Endothelial cell (in vitro differentiated cells): Measurements from ENCODE around the gene PTGES. TPM values are rescaled to one million over a fixed set of nuclear protein-coding genes. Genes with fewer than 3 reads are reported as not detected.
"Not testable (repeated sequence)": the region's sequence is repeated elsewhere in the genome, so short reads cannot be mapped to it uniquely, and the experiment has no call there.

Experiments used
- DNase-seq: peaks from one replicate; pipeline ENCODE4 v3.0.0; 2021; ENCODE audit warnings: low spot score
- H3K27ac Mint-ChIP-seq: one replicate; pipeline ENCODE4 v1.8.0; 2021; ENCODE audit warnings: mixed read lengths, inconsistent platforms; ENCODE audit not compliant: unreplicated experiment
- H3K27me3 Mint-ChIP-seq: one replicate; pipeline ENCODE4 v1.8.0; 2021; ENCODE audit warnings: mild to moderate bottlenecking, moderate library complexity, mixed read lengths, inconsistent platforms; ENCODE audit not compliant: unreplicated experiment
- H3K36me3 Mint-ChIP-seq: one replicate; pipeline ENCODE4 v1.8.0; 2021; ENCODE audit warnings: mild to moderate bottlenecking, low read depth, mixed read lengths, inconsistent platforms; ENCODE audit not compliant: unreplicated experiment
- H3K4me1 Mint-ChIP-seq: one replicate; pipeline ENCODE4 v1.8.0; 2021; ENCODE audit warnings: mild to moderate bottlenecking, mixed read lengths, inconsistent platforms; ENCODE audit not compliant: unreplicated experiment
- H3K4me3 Mint-ChIP-seq: one replicate; pipeline ENCODE4 v1.8.0; 2021; ENCODE audit warnings: mild to moderate bottlenecking, mixed read lengths, inconsistent platforms; ENCODE audit not compliant: unreplicated experiment
- H3K9me3 Mint-ChIP-seq: one replicate; pipeline ENCODE4 v1.8.0; 2021; ENCODE audit warnings: mixed read lengths, inconsistent platforms; ENCODE audit not compliant: unreplicated experiment
- CTCF ChIP-seq: fragments of 200-600 bp; sonication (generic); IDR thresholded peaks from one replicate; pipeline ENCODE4 v1.5.0; 2021; ENCODE audit warnings: antibody characterized with exemption; ENCODE audit not compliant: unreplicated experiment
- total RNA-seq: library from RNA; stranded (reverse); fragmentation: NEBNext Ultra II Directional; extraction: Animal tissue kit (Norgen Biotek cat#: 25700); gene quantifications from one replicate; pipeline ENCODE4 v1.2.1, GENCODE V29; 2021; ENCODE audit not compliant: unreplicated experiment

Gene PTGES
- total RNA-seq, 1 donor from 2014 or later: 0.15 TPM

- TF ChIP-seq CTCF: no peak
- Mint-ChIP-seq H3K36me3 (no peaks in the 10 kb centered on the region), H3K27me3 (peaks cover 6% of the 10 kb centered on the region), H3K4me1 (peaks cover 3% of the 10 kb centered on the region), H3K27ac (no peak overlapping the region), H3K4me3 (no peak overlapping the region), H3K9me3 (no peaks in the 10 kb centered on the region)
- no peak for DNase-seq
Observed at GRCh38 chr9:129776566-129776937, 23.7 kb upstream of the PTGES start.

GRCh38 chr9:129776096-129776495 lies 23.3 kb upstream of the PTGES start:
- H3K9me3 Mint-ChIP-seq, DNase-seq, H3K27ac Mint-ChIP-seq, H3K4me1 Mint-ChIP-seq, H3K27me3 Mint-ChIP-seq, H3K4me3 Mint-ChIP-seq, H3K36me3 Mint-ChIP-seq: not testable (repeated sequence)

- peaks cover 3% of the 10 kb centered on the region for H3K4me1 Mint-ChIP-seq
- no peak for TF ChIP-seq CTCF
- no peak for DNase-seq
- no peak overlapping the region for H3K4me3 Mint-ChIP-seq
- H3K36me3 Mint-ChIP-seq: no peaks in the 10 kb centered on the region
- no peaks in the 10 kb centered on the region for H3K9me3 Mint-ChIP-seq
- peaks cover 6% of the 10 kb centered on the region for H3K27me3 Mint-ChIP-seq
- H3K27ac Mint-ChIP-seq: no peak overlapping the region
Observed at GRCh38 chr9:129775448-129775798, 22.6 kb upstream of the PTGES start.

- Mint-ChIP-seq H3K36me3 (no peaks in the 10 kb centered on the region), H3K4me3 (no peak overlapping the region), H3K4me1 (peaks cover 3% of the 10 kb centered on the region), H3K27ac (no peak overlapping the region), H3K27me3 (peaks cover 6% of the 10 kb centered on the region), H3K9me3 (no peaks in the 10 kb centered on the region)
- no peak for DNase-seq
- no peak for TF ChIP-seq CTCF
Observed at GRCh38 chr9:129774791-129775447, 22.1 kb upstream of the PTGES start.

GRCh38 chr9:129773262-129774048 lies 20.6 kb upstream of the PTGES start:
- no peak for TF ChIP-seq CTCF
- Mint-ChIP-seq H3K27me3 (peaks cover 6% of the 10 kb centered on the region), H3K27ac (no peak overlapping the region), H3K36me3 (no peaks in the 10 kb centered on the region), H3K9me3 (no peaks in the 10 kb centered on the region), H3K4me1 (peaks cover 3% of the 10 kb centered on the region), H3K4me3 (no peak overlapping the region)
- DNase-seq: no peak
